DLD1 (cell line): ENCODE results near the gene ZNF319.
"Not testable (repeated sequence)": the region's sequence is repeated elsewhere in the genome, so short reads cannot be mapped to it uniquely, and the experiment has no call there.

Experiments used
- in situ Hi-C: cut with HindIII; loops from 2 replicates; pipeline ENCODE4 v1.10.0; 2017; ENCODE audit warnings: low sequenced_read_pairs

The ZNF319 gene

DNA sequence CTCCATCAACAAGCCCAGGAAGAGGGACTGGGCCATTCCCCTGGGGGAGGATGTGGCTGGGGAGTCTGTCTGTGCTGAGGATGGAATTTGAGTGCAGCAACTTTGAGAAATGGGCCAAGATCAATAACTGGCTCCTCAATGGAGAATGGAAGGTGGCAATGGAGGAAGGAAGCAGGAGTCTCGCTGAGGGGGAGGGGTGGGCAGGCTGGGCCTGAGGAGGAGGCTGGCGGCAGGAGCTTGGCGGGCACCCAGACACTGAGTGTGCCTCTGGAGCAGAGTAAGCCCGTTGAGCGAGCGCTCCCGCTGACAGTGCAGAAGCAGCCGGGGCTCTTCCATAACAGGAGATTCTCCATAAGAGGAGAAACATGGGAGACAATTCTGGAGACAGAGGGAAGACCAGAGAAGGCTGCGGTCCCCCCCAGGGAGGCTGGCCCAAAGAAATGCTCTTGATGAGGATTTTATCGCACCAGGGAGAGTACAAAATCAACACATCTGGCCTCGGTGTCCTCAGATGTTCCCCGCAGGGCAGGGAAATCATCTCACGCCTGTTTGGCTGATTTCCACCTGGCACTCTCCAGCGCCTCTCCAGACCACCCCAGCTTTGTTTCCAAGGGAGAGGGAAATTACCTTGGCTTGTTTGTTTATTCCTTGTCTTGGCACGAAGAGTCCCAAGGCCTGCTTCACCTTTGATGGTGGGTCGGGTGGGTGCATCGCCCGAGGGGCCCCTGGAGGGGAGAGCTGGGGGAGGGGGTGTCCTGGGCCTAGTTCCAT is 22.3 kb upstream of the ZNF319 start:
- in situ Hi-C loops: no loop called here

GRCh38 chr16:58021661-58022551 is 21.4 kb upstream of the ZNF319 start:
- in situ Hi-C loops: no loop called here

- in situ Hi-C loops: no loop called here
Observed at GRCh38 chr16:58020628-58021521, 20.4 kb upstream of the ZNF319 start.

- in situ Hi-C loops: no loop called here
Observed at GRCh38 chr16:58019866-58020538, 19.5 kb upstream of the ZNF319 start.

DNA sequence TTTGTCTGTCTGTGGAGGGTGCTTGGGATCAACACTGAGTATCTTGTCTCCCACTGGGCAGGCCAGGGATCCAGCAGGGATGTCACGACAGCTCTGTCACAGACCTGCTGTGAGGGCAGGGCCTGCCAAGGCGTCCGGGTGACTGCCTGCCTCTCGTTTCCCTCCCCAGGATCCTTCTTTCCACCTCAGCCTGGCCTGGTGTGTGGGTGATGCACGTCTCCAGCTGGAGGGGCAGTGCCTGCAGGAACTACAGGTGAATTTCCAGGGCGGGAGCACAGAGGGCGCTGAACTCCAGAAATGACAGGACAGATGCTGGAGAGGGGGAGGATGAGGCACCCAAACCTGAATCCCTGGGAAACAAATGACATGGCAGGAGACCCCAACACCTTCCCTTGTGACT is 18.3 kb upstream of the ZNF319 start:
- in situ Hi-C loops: no loop called here

DNA sequence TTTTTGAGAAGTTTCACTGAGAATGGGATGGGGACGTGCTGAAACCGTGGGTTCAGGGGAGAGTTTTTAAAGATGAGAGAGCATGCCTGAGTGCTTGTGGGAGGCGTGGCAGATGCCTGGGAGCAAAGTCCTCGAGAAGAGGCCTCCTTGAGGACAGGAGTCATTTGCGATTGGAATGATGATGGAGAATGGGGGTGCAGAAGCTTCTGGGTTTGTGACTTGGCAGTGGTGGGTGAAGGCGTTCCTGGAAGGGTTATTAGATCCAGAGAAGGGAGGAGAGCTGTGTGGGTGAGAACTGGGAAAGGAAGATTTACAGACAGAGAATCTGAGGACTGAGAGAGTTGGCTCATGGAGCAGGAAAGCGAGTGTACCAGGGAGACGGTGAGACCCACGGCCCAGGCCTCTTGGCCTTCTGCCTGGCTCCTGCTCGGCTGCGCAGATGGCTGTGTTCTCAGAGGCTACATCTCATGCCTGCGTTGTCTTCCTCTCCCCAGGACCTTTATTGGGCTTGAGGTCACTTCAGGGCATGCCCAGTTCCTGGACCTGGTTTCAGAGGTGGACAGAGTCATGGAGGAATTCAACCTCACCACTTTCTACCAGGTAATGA is 16.5 kb upstream of the ZNF319 start:
- in situ Hi-C loops: no loop called here

GRCh38 chr16:58013201-58013956 is 12.9 kb upstream of the ZNF319 start:
- in situ Hi-C loops: no loop called here

DNA sequence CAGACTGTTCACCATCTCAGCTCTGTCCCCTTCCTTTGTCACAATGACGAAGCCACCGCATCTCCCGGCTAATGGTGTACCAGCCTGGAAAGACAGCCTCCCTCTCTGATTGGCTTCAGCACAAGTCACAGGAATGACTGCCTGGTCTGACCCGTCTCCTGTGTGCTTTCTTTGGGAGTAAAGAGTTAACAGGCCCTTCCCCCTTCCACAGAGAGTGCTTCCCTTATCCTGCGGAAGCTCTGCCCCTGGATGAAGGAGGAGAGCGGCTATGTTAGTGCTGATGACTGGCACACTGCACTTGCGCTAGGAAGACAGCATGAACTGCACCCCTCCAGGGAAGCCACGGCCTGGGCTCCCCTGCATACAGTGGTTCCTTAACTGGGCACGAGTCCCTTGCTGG is 12.0 kb upstream of the ZNF319 start:
- in situ Hi-C loops: no loop called here

GRCh38 chr16:58011652-58012051 is 11.2 kb upstream of the ZNF319 start:
- in situ Hi-C loops: no loop called here

DNA sequence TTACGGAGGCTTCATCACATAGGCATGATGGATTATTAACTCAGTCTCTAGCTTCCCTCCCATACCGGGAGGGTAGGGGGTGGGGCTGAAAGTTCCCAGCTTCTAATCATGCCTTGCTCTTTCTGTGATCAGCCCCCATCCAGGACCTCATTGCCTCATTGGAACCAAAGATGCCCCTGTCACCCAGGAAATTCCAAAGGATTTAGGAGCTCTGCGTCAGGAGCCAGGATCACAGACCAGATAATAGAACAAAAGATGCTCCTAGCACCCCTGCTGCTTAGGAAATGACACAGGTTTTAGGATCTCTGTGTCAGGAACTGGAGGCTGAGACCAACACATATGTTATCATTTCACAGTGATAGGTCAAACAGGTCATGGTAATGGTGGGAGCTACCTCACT is 10.4 kb upstream of the ZNF319 start:
- in situ Hi-C loops: no loop called here

GRCh38 chr16:58009856-58010416 is 9.5 kb upstream of the ZNF319 start:
- in situ Hi-C loops: no loop called here

DNA sequence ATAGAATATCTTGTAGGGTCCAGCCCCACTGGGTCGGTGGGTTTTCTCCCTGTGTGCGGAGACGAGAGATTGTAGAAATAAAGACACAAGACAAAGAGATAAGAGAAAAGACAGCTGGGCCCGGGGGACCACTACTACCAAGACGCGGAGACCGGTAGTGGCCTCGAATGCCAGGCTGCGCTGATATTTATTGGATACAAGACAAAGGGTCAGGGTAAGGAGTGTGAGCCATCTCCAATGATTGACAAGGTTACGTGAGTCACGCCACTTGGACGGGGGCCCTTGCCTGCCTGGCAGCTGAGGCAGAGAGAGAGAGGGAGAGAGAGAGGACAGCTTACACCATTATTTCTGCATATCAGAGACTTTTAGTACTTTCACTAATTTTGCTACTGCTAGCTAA is 4.3 kb upstream of the ZNF319 start:
- in situ Hi-C loops: not testable (repeated sequence)

GRCh38 chr16:58002936-58003335 is 2.5 kb upstream of the ZNF319 start:
- in situ Hi-C loops: no loop called here

GRCh38 chr16:58002416-58002800 is 1.9 kb upstream of the ZNF319 start:
- in situ Hi-C loops: no loop called here

DNA sequence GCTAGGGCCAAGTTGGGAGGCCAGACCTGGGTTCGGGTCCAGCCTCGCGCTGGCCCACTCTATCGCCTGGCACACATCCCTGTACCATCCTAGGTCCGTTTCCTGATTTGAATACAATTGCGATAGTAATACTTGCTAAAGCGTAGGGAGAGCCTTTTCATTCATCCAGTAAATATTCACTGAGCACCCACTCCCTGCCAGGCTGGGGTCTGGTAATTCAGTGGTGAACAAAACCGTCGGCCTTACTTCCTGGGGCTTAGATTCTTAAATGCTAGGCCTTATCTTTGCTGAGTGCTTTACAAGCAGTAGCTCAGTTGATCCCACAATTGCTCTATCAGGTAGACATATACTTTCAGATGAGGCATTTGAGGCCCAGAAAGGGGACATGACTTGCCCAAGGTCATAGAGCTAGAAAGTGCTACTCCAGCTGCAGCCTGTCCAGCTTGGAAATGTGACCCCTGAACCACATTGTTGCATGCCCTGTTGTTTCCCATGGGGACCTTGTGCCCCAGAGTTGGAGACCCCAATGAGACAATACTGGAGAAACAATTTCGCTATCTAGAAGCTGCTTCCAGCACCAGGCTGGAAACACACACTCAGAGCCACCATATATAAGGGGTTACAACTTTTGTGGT is 1.4 kb upstream of the ZNF319 start:
- in situ Hi-C loops: no loop called here

- in situ Hi-C loops: no loop called here
Observed at GRCh38 chr16:58000706-58001676, 519 bp upstream of the ZNF319 start, which contains the start of gene USB1. Gene USB1 (plus strand): TSS chr16:58001407. CDS start chr16:58001484, 77 bp downstream.

GRCh38 chr16:57999366-57999970 is 1.0 kb downstream of the ZNF319 start:
- in situ Hi-C loops: no loop called here
